A549 (cell line): ENCODE measurements around the gene CMIP. TPM values are rescaled to one million over a fixed set of nuclear protein-coding genes. Genes with fewer than 3 reads are reported as not detected.
A peak's percentile ranks its signal among the peaks of the same experiment; 100 is the strongest.

Source experiments
- ATAC-seq, 2 experiments: fragments of 200-7000 bp in 1 of 2; fragments of >200 bp in 1 of 2; cut with Nextera tagmentation in 1 of 2; cut with Tn5 transposase in 1 of 2; 3 replicates each; pipeline versions ENCODE4 v1.8.0 to v1.9.1; 2018 to 2020; ENCODE audit warnings: mild to moderate bottlenecking in 1 of 2, moderate library complexity in 1 of 2
- CTCF ChIA-PET: fragments of 300-600 bp; sonication (Branson Sonifier 250); formaldehyde crosslinking; extraction: SDS; loops from one replicate; lab custom pipeline; 2021; ENCODE audit warnings: antibody characterized with exemption, inconsistent platforms; lab: Yijun Ruan, JAX
- POLR2A ChIA-PET: fragments of 350-600 bp; formaldehyde crosslinking; extraction: SDS; loops from one replicate; lab custom pipeline; 2021; ENCODE audit warnings: antibody characterized with exemption, inconsistent platforms; lab: Yijun Ruan, JAX
- DNase-seq, 2 experiments: peaks; one replicate each; pipeline versions ENCODE4 v3.0.0 to v3.0.0-alpha.2; 2011 to 2016; ENCODE audit warnings: low read depth in 1 of 2, low spot score in 1 of 2
- FAIRE-seq: peaks from 2 replicates; lab custom pipeline; 2011; peaks lifted over from hg19 to GRCh38; lab: Jason Lieb, UNC
- H3K27ac ChIP-seq, 2 experiments: fragments of >200 bp; sonication (Bioruptor Twin); formaldehyde crosslinking; 3 replicates each; pipeline ENCODE4 v1.5.1; 2016 to 2017
- H3K4me1 ChIP-seq: fragments of >200 bp; sonication (Bioruptor Twin); formaldehyde crosslinking; 3 replicates; pipeline ENCODE4 v1.6.1; 2016
- H3K4me2 ChIP-seq: fragments of >200 bp; sonication (Bioruptor Twin); formaldehyde crosslinking; 3 replicates; pipeline ENCODE4 v1.6.1; 2016
- H3K4me3 ChIP-seq: fragments of >200 bp; sonication (Bioruptor Twin); formaldehyde crosslinking; 3 replicates; pipeline ENCODE4 v1.5.1; 2016
- H3K9me3 ChIP-seq: fragments of >200 bp; sonication (Bioruptor Twin); formaldehyde crosslinking; 3 replicates; pipeline ENCODE4 v1.6.1; 2016
- BCL3 ChIP-seq: fragments of >200 bp; sonication (Bioruptor Twin); formaldehyde crosslinking; IDR thresholded peaks from 3 replicates; pipeline ENCODE4 v1.6.1; 2016
- CHD2 ChIP-seq: fragments of 150-350 bp; IDR thresholded peaks from 2 replicates; pipeline ENCODE4 v1.6.1; 2014; ENCODE audit warnings: low read length; ENCODE audit not compliant: partially characterized antibody
- CHD4 ChIP-seq: fragments of 200-600 bp; sonication (generic); IDR thresholded peaks from 2 replicates; pipeline ENCODE4 v1.6.1; 2016; ENCODE audit warnings: antibody characterized with exemption, mild to moderate bottlenecking, borderline replicate concordance
- EHF ChIP-seq: fragments of 250-450 bp; sonication (Bioruptor Pico); IDR thresholded peaks from 2 replicates; pipeline ENCODE4 v1.5.0; 2020; ENCODE audit warnings: mild to moderate bottlenecking
- EHMT2 ChIP-seq: fragments of 200-600 bp; sonication (generic); IDR thresholded peaks from 2 replicates; pipeline ENCODE4 v1.6.1; 2016; ENCODE audit warnings: antibody characterized with exemption, low read depth, mild to moderate bottlenecking, moderate library complexity
- ESRRA ChIP-seq: fragments of 150-350 bp; IDR thresholded peaks from 2 replicates; pipeline ENCODE4 v1.6.1; 2014; ENCODE audit warnings: mild to moderate bottlenecking, low read length, borderline replicate concordance
- HEYL ChIP-seq: fragments of 250-450 bp; sonication (Bioruptor Pico); IDR thresholded peaks from 2 replicates; pipeline ENCODE4 v1.8.0; 2021; ENCODE audit warnings: mild to moderate bottlenecking, moderate library complexity
- HMGXB4 ChIP-seq: fragments of 250-450 bp; sonication (Bioruptor Pico); IDR thresholded peaks from 2 replicates; pipeline ENCODE4 v1.5.0; 2021; ENCODE audit warnings: mild to moderate bottlenecking, moderate library complexity, borderline replicate concordance
- KDM1A ChIP-seq: fragments of 200-600 bp; sonication (generic); IDR thresholded peaks from 2 replicates; pipeline ENCODE4 v1.6.1; 2016; ENCODE audit warnings: low read depth, mild to moderate bottlenecking
- MAZ ChIP-seq: fragments of 150-350 bp; IDR thresholded peaks from 2 replicates; pipeline ENCODE4 v1.6.1; 2014; ENCODE audit warnings: antibody characterized with exemption, low read depth, low read length, borderline replicate concordance
- NFE2L2 ChIP-seq: fragments of 150-350 bp; conservative IDR thresholded peaks from 2 replicates; pipeline ENCODE4 v1.6.1; 2014; ENCODE audit warnings: low read length
- NPAS2 ChIP-seq: fragments of 250-450 bp; sonication (Bioruptor Pico); IDR thresholded peaks from 2 replicates; pipeline ENCODE4 v1.8.0; 2022; ENCODE audit warnings: mild to moderate bottlenecking, moderate library complexity, borderline replicate concordance
- NR3C1 ChIP-seq: fragments of >200 bp; sonication (Bioruptor Twin); formaldehyde crosslinking; IDR thresholded peaks from 3 replicates; pipeline ENCODE4 v1.6.1; 2017
- PBX3 ChIP-seq: IDR thresholded peaks from 2 replicates; pipeline ENCODE4 v1.6.1; 2012
- RAD21 ChIP-seq, 2 experiments: fragments of >200 bp in 1 of 2; sonication (Bioruptor Twin) in 1 of 2; formaldehyde crosslinking in 1 of 2; IDR thresholded peaks in 1 of 2; conservative IDR thresholded peaks in 1 of 2; 2 replicates in 1 of 2; 3 replicates in 1 of 2; pipeline ENCODE4 v1.6.1; 2012 to 2018; ENCODE audit warnings: inconsistent platforms in 1 of 2
- RARB ChIP-seq: fragments of 250-450 bp; sonication (Bioruptor Pico); IDR thresholded peaks from 2 replicates; pipeline ENCODE4 v1.8.0; 2021; ENCODE audit warnings: mild to moderate bottlenecking, moderate library complexity
- RNF2 ChIP-seq: fragments of 200-600 bp; sonication (generic); IDR thresholded peaks from 2 replicates; pipeline ENCODE4 v1.6.1; 2016; ENCODE audit warnings: low read depth, mild to moderate bottlenecking, antibody characterized with exemption, moderate library complexity, borderline replicate concordance
- SREBF2 ChIP-seq: fragments of 450-650 bp; IDR thresholded peaks from 2 replicates; pipeline ENCODE4 v1.6.1; 2014; ENCODE audit warnings: mild to moderate bottlenecking, moderate library complexity
- ZSCAN20 ChIP-seq: fragments of 250-450 bp; sonication (Bioruptor Pico); IDR thresholded peaks from 2 replicates; pipeline ENCODE4 v1.8.0; 2022; ENCODE audit warnings: mild to moderate bottlenecking, moderate library complexity
- WGBS: methylation state at CpG from one replicate; pipeline ENCODE4 v1.1.6; 2017; ENCODE audit errors: missing lambda C conversion rate; 5-methylcytosine and 5-hydroxymethylcytosine counted together
- polyA plus RNA-seq, 4 experiments: library from polyadenylated mRNA; depleted of rRNA in 3 of 4; stranded (reverse); fragments of >200 nt; fragmentation: RNase III in 1 of 4; extraction: RNeasy Plus Mini Kit Qiagen cat#74134 plus additional on column Dnase treatment in 1 of 4; gene quantifications; 2 replicates in 3 of 4; 3 replicates in 1 of 4; pipeline ENCODE4 v1.2.3, GENCODE V29; 2011 to 2017
- TF ChIP-seq, protein P1 (sequence below): fragments of 250-450 bp; sonication (Bioruptor Pico); IDR thresholded peaks from 2 replicates; pipeline ENCODE4 v1.5.0; 2020; ENCODE audit warnings: low read depth, mild to moderate bottlenecking, moderate library complexity

The CMIP gene
- polyA plus RNA-seq, 2 of the 4 experiments (the other 2 are of a cell fraction): 21.6 to 125 TPM

- DNase-seq (no peak), FAIRE-seq (no peak), ATAC-seq (no peak)
- no peaks in the 10 kb centered on the region for H3K4me1 ChIP-seq
- 88% methylated on average over 5 of the region's 14 CpGs for WGBS
- H3K9me3 ChIP-seq: no peaks in the 10 kb centered on the region
- TF ChIP-seq RAD21 (conservative IDR thresholded peaks at IDR 0.05 in 1 of 2, IDR thresholded peaks at IDR 0.05 in 1 of 2): no peak
- TF ChIP-seq HEYL (CRISPR knock-in tag): no peak
- no peak for TF ChIP-seq RARB
- TF ChIP-seq KDM1A: no peak
- TF ChIP-seq ZSCAN20 (CRISPR knock-in tag): no peak
- no peak for TF ChIP-seq CHD4
- no peak for TF ChIP-seq EHF
- no peak for TF ChIP-seq PBX3
- ChIA-PET POLR2A (no interaction called here), CTCF (interaction anchor here (1.3 to 1.5 kb wide), 2 partner anchors 9 to 58 kb away, joined by 3 read pairs; no protein-coding TSS in a partner anchor)
- H3K4me3 ChIP-seq: no peak overlapping the region
- peak overlapping the region in 1 of 2 experiments; percentile 25; a peak in 2 of 6 replicates for H3K27ac ChIP-seq
- no peak overlapping the region for H3K4me2 ChIP-seq
These were observed 219.5 kb downstream of the CMIP start for GRCh38 chr16:81664153-81664552.

DNA sequence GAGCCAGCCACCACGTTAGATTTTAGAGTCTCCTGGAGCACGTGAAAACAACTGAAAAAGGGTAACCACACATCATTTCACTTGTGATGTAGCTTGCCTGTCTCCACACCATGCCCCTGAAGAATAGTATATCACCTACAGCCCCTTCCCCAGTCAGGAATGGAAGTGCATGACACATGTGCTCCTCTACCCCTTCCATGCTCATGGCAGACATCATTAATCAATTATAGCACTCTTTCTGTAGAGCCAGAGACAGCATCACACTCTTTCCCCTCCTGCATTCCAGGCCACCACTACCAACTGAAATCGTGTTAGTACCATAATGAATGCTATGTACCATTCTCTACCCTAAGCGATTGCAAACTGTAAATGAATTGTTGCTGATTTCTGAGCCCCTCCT, 221.0 kb downstream of the CMIP start:
- Histone ChIP-seq H3K4me3 (no peak overlapping the region), H3K9me3 (no peaks in the 10 kb centered on the region), H3K4me2 (no peak overlapping the region), H3K4me1 (no peaks in the 10 kb centered on the region), H3K27ac (no peak overlapping the region; a peak in 1 of 6 replicates)
- no peak for TF ChIP-seq EHMT2
- TF ChIP-seq, protein P1, sequence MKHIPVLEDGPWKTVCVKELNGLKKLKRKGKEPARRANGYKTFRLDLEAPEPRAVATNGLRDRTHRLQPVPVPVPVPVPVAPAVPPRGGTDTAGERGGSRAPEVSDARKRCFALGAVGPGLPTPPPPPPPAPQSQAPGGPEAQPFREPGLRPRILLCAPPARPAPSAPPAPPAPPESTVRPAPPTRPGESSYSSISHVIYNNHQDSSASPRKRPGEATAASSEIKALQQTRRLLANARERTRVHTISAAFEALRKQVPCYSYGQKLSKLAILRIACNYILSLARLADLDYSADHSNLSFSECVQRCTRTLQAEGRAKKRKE (CRISPR knock-in tag): no peak
- no peak for TF ChIP-seq SREBF2
- TF ChIP-seq MAZ: no peak
- no peak for TF ChIP-seq ESRRA
- no peak for TF ChIP-seq CHD2
- no peak for TF ChIP-seq NPAS2 (CRISPR knock-in tag)
- no peak for TF ChIP-seq NFE2L2
- no peak for TF ChIP-seq RNF2
- no peak for TF ChIP-seq NR3C1
- DNase-seq (no peak), ATAC-seq (no peak), FAIRE-seq (no peak)
- POLR2A ChIA-PET: no interaction called here
- 88% methylated on average over 4 of the region's 4 CpGs for WGBS
- CTCF ChIA-PET: interaction anchor here (0.7 to 2.2 kb wide), 5 partner anchors 9 to 57 kb away, joined by 3 to 9 read pairs (median 3); no protein-coding TSS in a partner anchor

DNA sequence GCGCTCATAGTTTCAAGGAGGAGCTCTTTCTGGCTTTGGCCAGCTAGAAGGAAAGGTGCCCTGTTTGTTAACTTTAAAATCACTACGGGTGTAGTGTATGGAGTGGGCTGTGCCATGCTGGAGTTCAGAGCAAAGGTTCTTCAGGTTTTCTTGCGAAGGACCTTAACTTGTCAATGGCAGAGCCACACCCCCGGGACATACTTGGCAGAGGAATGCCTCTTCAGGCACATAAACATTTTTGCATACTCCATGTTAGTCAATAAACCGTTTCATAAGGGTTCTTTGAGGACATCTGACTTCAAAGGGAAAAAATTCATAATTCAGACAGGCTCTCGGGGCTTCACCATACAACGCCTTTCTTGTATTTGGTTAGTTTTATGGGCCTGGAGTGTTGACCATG, 221.5 kb downstream of the CMIP start:
- ATAC-seq (no peak), FAIRE-seq (no peak), DNase-seq (no peak)
- Histone ChIP-seq H3K27ac (0 out of 6 replicates have a peak overlapping the region, but pooled peaks of 1 of the 2 experiments have one; percentile 6), H3K4me1 (no peaks in the 10 kb centered on the region), H3K4me3 (no peak overlapping the region), H3K4me2 (no peak overlapping the region), H3K9me3 (no peaks in the 10 kb centered on the region)
- CTCF ChIA-PET: interaction anchor here (0.7 to 2.2 kb wide), 5 partner anchors 9 to 42 kb away, joined by 3 to 9 read pairs (median 3); no protein-coding TSS in a partner anchor
- no peak for TF ChIP-seq HMGXB4
- no peak for TF ChIP-seq KDM1A
- no peak for TF ChIP-seq NFE2L2
- TF ChIP-seq EHF: no peak
- TF ChIP-seq BCL3: no peak
- TF ChIP-seq CHD4: no peak
- POLR2A ChIA-PET: no interaction called here
- 84% methylated on average over 7 of the region's 7 CpGs for WGBS
